Ectodermal cell (in vitro differentiated cells): ENCODE data around the gene ZNF385B.
"Not testable (repeated sequence)": the region's sequence is repeated elsewhere in the genome, so short reads cannot be mapped to it uniquely, and the experiment has no call there.

ENCODE experiments used
- H3K27ac ChIP-seq: 2 replicates; pipeline ENCODE4 v1.7.0; 2013; ENCODE audit warnings: mild to moderate bottlenecking, low read depth, low read length; ENCODE audit not compliant: insufficient read depth, poor library complexity, severe bottlenecking
- H3K27me3 ChIP-seq: 2 replicates; pipeline ENCODE4 v1.7.0; 2013; ENCODE audit warnings: mild to moderate bottlenecking, low read length; ENCODE audit not compliant: insufficient read depth, control insufficient read depth, poor library complexity, severe bottlenecking
- H3K36me3 ChIP-seq: one replicate; pipeline ENCODE4 v1.7.0; 2013; ENCODE audit warnings: low read length; ENCODE audit not compliant: control insufficient read depth, insufficient read depth
- H3K4me1 ChIP-seq: one replicate; pipeline ENCODE4 v1.7.0; 2013; ENCODE audit warnings: low read length; ENCODE audit not compliant: control insufficient read depth, insufficient read depth
- H3K4me3 ChIP-seq: 2 replicates; pipeline ENCODE4 v1.7.0; 2013; ENCODE audit warnings: low read depth, low read length, control low read depth; ENCODE audit not compliant: insufficient read depth
- H3K9me3 ChIP-seq: 2 replicates; pipeline ENCODE4 v1.7.0; 2013; ENCODE audit warnings: mild to moderate bottlenecking, low read length, moderate library complexity; ENCODE audit not compliant: control insufficient read depth
- WGBS, 2 experiments: methylation state at CpG; one replicate each; pipeline ENCODE4 v1.1.7; 2013; ENCODE audit warnings: missing lambda C conversion rate in 2 of 2; 5-methylcytosine and 5-hydroxymethylcytosine counted together

ZNF385B gene

DNA sequence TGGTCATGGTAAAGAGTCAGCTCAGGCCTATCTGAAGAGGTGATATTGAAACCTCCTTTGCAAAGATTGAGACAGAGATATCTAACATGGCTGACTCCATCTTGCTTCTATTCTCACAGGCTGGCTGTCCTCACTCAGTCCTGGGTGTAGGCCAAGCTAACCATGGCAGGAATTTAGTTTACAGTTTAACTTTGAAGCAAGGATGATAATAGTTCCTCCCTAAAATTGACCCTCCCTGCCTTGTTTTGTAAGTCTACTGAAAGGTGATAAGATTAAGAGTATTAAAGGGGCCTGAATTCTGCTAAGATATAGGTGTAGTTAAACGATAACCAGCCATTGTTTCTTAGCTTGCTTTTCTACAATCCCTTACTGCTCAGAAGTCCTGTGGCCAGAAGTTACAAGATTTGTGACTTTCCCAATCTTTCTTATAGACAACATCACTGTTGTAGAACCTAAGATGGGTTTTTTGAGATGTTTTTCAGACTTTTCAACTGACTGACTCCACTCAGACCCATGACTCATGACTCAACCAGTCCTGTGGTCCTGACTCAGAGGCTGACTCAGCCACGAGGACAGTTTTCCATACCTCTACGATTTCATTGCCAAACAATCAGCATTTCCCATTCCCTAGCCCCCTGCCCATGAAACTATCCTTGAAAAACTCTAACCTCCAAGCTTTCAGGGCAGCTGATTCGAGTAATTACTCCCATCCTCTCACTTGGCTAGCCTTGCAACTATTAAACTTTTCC is 401.1 kb downstream of the ZNF385B start:
- Histone ChIP-seq H3K27ac (no peak overlapping the region), H3K27me3 (no peaks in the 10 kb centered on the region), H3K9me3 (no peaks in the 10 kb centered on the region), H3K4me3 (no peak overlapping the region), H3K4me1 (no peaks in the 10 kb centered on the region), H3K36me3 (no peaks in the 10 kb centered on the region)
- 88 to 90% methylated on average over 4 of the region's 4 CpGs for WGBS, 2 experiments

DNA sequence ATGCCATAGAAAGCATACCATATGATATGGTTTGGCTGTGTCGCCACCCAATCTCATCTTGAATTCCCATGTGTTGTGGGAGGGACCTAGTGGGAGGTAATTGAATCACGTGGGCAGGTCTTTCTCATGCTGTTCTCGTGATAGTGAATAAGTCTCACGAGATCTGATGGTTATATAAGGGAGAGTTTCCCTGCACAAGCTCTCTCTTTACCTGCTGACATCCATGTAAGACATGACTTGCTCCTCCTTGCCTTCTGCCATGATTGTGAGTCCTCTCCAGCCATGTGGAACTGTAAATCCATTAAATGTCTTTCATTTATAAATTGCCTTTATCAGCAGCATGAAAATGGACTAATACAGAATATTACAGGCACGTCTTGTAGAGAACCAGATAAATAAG is 403.3 kb downstream of the ZNF385B start:
- H3K4me1 ChIP-seq, H3K27me3 ChIP-seq, H3K9me3 ChIP-seq, H3K4me3 ChIP-seq, H3K27ac ChIP-seq, H3K36me3 ChIP-seq: not testable (repeated sequence)
- 91 to 94% methylated on average over 5 of the region's 5 CpGs for WGBS, 2 experiments

DNA sequence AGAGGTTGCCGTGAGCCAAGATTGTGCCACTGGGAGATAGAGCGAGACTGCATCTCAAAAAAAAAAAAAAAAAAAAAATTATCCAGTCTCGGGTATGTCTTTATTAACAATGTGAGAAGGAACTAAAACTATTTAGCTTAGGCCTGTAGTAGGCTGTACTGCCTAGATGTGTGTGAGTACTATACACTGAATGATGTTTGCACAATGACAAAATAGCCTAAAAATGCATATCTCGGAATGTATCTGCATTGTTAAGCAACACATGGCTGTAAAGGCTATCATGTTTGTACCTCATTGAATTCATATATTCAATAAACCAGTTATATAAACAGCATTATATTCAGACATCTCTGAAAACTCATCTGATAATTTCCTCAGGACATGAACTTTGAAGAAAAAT is 405.6 kb downstream of the ZNF385B start:
- Histone ChIP-seq H3K36me3 (no peaks in the 10 kb centered on the region), H3K27ac (no peak overlapping the region), H3K4me1 (no peaks in the 10 kb centered on the region), H3K4me3 (no peak overlapping the region), H3K9me3 (no peaks in the 10 kb centered on the region), H3K27me3 (no peaks in the 10 kb centered on the region)
- WGBS, 2 experiments = 91 to 96% methylated on average over 3 to 4 of the region's 4 CpGs

DNA sequence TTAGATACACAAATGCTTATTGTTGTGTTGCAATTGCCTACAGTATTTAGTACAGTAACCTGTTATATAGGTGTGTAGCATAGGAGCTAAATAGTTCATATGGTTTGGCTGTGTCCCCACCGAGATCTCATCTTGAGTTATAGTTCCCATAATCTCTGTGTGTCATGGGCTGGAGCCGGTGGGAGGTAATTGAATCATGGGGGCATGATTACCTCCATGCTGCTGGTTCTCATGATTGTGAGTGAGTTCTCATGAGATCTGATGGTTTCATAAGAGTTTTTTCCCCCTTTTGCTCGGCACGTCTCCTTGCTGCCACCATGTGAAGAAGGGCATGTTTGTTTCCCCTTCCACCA is 406.3 kb downstream of the ZNF385B start:
- Histone ChIP-seq H3K4me1 (no peaks in the 10 kb centered on the region), H3K9me3 (no peaks in the 10 kb centered on the region), H3K4me3 (no peak overlapping the region), H3K27ac (no peak overlapping the region), H3K36me3 (no peaks in the 10 kb centered on the region), H3K27me3 (no peaks in the 10 kb centered on the region)
- WGBS, 2 experiments = 70 to 84% methylated on average over 4 of the region's 4 CpGs

- Histone ChIP-seq H3K4me1 (no peaks in the 10 kb centered on the region), H3K4me3 (no peak overlapping the region), H3K9me3 (no peaks in the 10 kb centered on the region), H3K27me3 (no peaks in the 10 kb centered on the region), H3K36me3 (no peaks in the 10 kb centered on the region), H3K27ac (no peak overlapping the region)
These were observed 406.8 kb downstream of the ZNF385B start for GRCh38 chr2:179454443-179455171.

DNA sequence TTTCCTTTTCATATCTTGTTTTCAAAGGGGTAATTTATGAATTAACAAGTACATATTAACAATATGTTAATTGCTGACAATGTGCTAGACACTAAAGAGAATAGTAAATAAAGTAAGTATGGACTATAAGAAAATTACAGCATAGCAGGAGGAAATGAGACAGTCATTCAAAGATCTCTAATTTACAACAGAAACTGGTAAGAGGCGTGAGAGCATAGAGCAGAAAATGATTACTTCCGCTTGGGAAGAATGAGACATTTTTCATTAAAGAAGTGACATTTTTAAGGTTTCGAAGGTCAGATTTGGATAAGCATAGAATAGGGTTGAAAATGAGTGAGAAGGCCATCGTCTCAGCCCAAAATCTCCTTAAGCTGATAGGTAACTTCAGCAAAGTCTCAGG is 412.4 kb downstream of the ZNF385B start:
- H3K27me3 ChIP-seq = no peaks in the 10 kb centered on the region
- no peaks in the 10 kb centered on the region for H3K36me3 ChIP-seq
- H3K27ac ChIP-seq = no peak overlapping the region
- no peaks in the 10 kb centered on the region for H3K9me3 ChIP-seq
- H3K4me3 ChIP-seq = no peak overlapping the region
- WGBS, 2 experiments = 92 to 96% methylated on average over 3 to 4 of the region's 4 CpGs
- H3K4me1 ChIP-seq = no peaks in the 10 kb centered on the region

GRCh38 chr2:179447839-179448447 is 413.5 kb downstream of the ZNF385B start:
- WGBS, 2 experiments = 89% methylated on average over 1 of the region's 1 CpG; no CpG with 5 or more reads in 1 of the 2 experiments
- Histone ChIP-seq H3K36me3 (no peaks in the 10 kb centered on the region), H3K4me3 (no peak overlapping the region), H3K27ac (no peak overlapping the region), H3K9me3 (no peaks in the 10 kb centered on the region), H3K4me1 (peaks cover 4% of the 10 kb centered on the region), H3K27me3 (no peaks in the 10 kb centered on the region)

GRCh38 chr2:179447421-179447820 is 414.0 kb downstream of the ZNF385B start:
- no peak overlapping the region for H3K4me3 ChIP-seq
- peaks cover 10% of the 10 kb centered on the region for H3K4me1 ChIP-seq
- H3K27me3 ChIP-seq = no peaks in the 10 kb centered on the region
- H3K36me3 ChIP-seq = no peaks in the 10 kb centered on the region
- H3K9me3 ChIP-seq = no peaks in the 10 kb centered on the region
- no peak overlapping the region for H3K27ac ChIP-seq

DNA sequence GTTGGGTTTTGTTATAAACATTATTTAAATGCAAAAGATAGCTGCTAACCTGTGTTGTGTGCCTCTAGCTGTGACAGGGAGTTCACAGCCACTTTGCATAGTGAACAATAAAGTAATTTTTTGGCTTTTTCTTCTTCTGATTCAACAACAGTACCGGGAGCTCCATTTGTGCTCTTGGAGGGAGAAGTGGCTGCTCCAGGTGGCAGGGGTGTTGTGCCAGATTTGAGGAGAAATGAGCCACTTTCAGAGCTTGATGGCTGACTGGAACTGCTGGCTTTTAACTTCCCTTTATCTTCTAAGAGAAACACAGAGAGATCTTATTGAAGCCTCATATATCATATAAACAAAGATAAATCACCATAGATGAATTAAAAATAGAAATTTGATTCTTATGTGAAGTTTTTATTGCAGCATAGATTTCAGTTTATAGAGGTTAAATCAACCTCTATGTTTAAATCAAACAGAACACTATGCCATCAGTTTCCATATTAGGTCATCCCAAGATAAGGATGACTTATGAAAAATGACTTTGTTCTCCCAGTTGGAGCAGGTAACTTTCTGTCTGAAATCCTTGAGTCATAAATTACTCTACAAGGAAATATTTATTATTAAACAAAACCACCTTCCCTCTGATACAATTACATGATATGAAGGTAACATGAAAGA is 414.8 kb downstream of the ZNF385B start:
- 90 to 91% methylated on average over 1 of the region's 1 CpG for WGBS, 2 experiments
- no peaks in the 10 kb centered on the region for H3K9me3 ChIP-seq
- no peaks in the 10 kb centered on the region for H3K36me3 ChIP-seq
- H3K4me1 ChIP-seq = peaks cover 10% of the 10 kb centered on the region
- no peaks in the 10 kb centered on the region for H3K27me3 ChIP-seq
- H3K27ac ChIP-seq = no peak overlapping the region
- H3K4me3 ChIP-seq = no peak overlapping the region

DNA sequence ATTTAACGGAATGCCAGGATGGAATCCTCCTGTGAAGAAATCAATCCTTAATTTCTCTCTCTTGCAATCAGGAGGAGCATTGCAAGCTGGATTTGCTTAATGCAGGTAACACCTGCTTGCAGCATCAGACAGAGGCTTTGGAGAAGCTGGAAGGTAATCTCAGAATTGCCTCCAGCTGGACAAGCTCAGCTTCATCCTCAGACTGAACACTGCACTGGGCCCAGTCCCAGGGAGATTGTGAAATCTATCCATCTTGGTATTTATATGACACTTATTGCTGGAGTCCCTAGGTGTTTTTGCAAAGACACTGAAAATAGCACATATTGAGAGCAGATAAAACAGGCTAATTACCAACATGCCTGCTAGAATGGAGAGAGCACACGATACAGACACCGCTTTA is 417.4 kb downstream of the ZNF385B start:
- no peak overlapping the region for H3K4me3 ChIP-seq
- no peak overlapping the region for H3K27ac ChIP-seq
- H3K27me3 ChIP-seq = no peaks in the 10 kb centered on the region
- H3K9me3 ChIP-seq = no peaks in the 10 kb centered on the region
- peaks cover 10% of the 10 kb centered on the region for H3K4me1 ChIP-seq
- H3K36me3 ChIP-seq = no peaks in the 10 kb centered on the region
- 75 to 86% methylated on average over 1 to 2 of the region's 3 CpGs for WGBS, 2 experiments
